NCI-H82 treated with DMSO at 0.1 percent for 48 hours (cell line): Measurements from ENCODE around the gene S1PR4.

Source experiments
- DNase-seq: peaks from one replicate; lab custom pipeline; 2025; ENCODE audit not compliant: unreplicated experiment; lab: John Stamatoyannopoulos, UW

Gene S1PR4

GRCh38 chr19:3178377-3178972, at the start of gene S1PR4:
Gene S1PR4, plus strand, starts transcription at chr19:3178769. Its CDS starts 24 bp downstream, at chr19:3178793.
- DNase-seq = no peak

- DNase-seq = no peak
Measured at GRCh38 chr19:3129112-3129511, 49.5 kb upstream of the S1PR4 start.

- DNase-seq = no peak
Measured at GRCh38 chr19:3131168-3131567, 47.4 kb upstream of the S1PR4 start.

- DNase-seq = no peak
Measured at GRCh38 chr19:3132971-3133792, 45.4 kb upstream of the S1PR4 start.

GRCh38 chr19:3133793-3134116, 44.8 kb upstream of the S1PR4 start:
- DNase-seq = no peak

GRCh38 chr19:3135961-3136683, 42.4 kb upstream of the S1PR4 start, which contains the start of gene GNA15:
Gene GNA15, plus strand, starts transcription at chr19:3136033. Its CDS starts 418 bp downstream, at chr19:3136451.
- no peak for DNase-seq

- no peak for DNase-seq
Measured at GRCh38 chr19:3136684-3137055, 41.9 kb upstream of the S1PR4 start.

- DNase-seq = no peak
Measured at GRCh38 chr19:3137119-3137518, 41.5 kb upstream of the S1PR4 start.

GRCh38 chr19:3138268-3138667, 40.3 kb upstream of the S1PR4 start:
- no peak for DNase-seq

- DNase-seq = no peak
Measured at GRCh38 chr19:3140667-3141038, 37.9 kb upstream of the S1PR4 start.

GRCh38 chr19:3142292-3142670, 36.3 kb upstream of the S1PR4 start:
- DNase-seq = no peak

GRCh38 chr19:3142781-3143337, 35.7 kb upstream of the S1PR4 start:
- DNase-seq = no peak

- DNase-seq = no peak
Measured at GRCh38 chr19:3145909-3146676, 32.5 kb upstream of the S1PR4 start.

- no peak for DNase-seq
Measured at GRCh38 chr19:3146677-3147100, 31.9 kb upstream of the S1PR4 start.

- DNase-seq = no peak
Measured at GRCh38 chr19:3148503-3148902, 30.1 kb upstream of the S1PR4 start.

- no peak for DNase-seq
Measured at GRCh38 chr19:3149089-3149488, 29.5 kb upstream of the S1PR4 start.

GRCh38 chr19:3149526-3150505, 28.8 kb upstream of the S1PR4 start:
- DNase-seq = no peak

- DNase-seq = no peak
Measured at GRCh38 chr19:3150739-3151329, 27.7 kb upstream of the S1PR4 start.
